Mesendoderm (in vitro differentiated cells): ENCODE data around the gene MMD2.
"Not testable (repeated sequence)": the region's sequence is repeated elsewhere in the genome, so short reads cannot be mapped to it uniquely, and the experiment has no call there.

ENCODE experiments used
- DNase-seq: peaks from one replicate; pipeline ENCODE4 v3.0.0; 2013
- H2AK5ac ChIP-seq: 2 replicates; pipeline ENCODE4 v1.6.1; 2013; ENCODE audit warnings: low read length, inconsistent platforms
- H2BK120ac ChIP-seq: 2 replicates; pipeline ENCODE4 v1.6.1; 2013; ENCODE audit warnings: low read depth, mild to moderate bottlenecking, low read length, moderate library complexity, mixed read lengths
- H2BK15ac ChIP-seq: replicated peaks from 2 replicates; pipeline ENCODE4 v1.6.1; 2013; ENCODE audit warnings: low read depth, mild to moderate bottlenecking, moderate library complexity
- H2BK5ac ChIP-seq: 2 replicates; pipeline ENCODE4 v1.6.1; 2013; ENCODE audit warnings: low read length, inconsistent platforms
- H3K18ac ChIP-seq: 2 replicates; pipeline ENCODE4 v1.6.1; 2013; ENCODE audit warnings: mild to moderate bottlenecking, low read length, mixed read lengths
- H3K23ac ChIP-seq: one replicate; pipeline ENCODE4 v1.6.1; 2013; ENCODE audit warnings: low read length
- H3K27ac ChIP-seq: 2 replicates; pipeline ENCODE4 v1.5.1; 2013; ENCODE audit warnings: low read depth, mild to moderate bottlenecking, inconsistent platforms, low read length, moderate library complexity
- H3K27me3 ChIP-seq: 2 replicates; pipeline ENCODE4 v1.6.1; 2013; ENCODE audit warnings: low read length, control low read depth, mild to moderate bottlenecking, inconsistent platforms; ENCODE audit not compliant: insufficient read depth, poor library complexity
- H3K36me3 ChIP-seq: 2 replicates; pipeline ENCODE4 v1.6.1; 2013; ENCODE audit warnings: low read length, inconsistent platforms; ENCODE audit not compliant: control insufficient read depth, insufficient read depth
- H3K4ac ChIP-seq: one replicate; pipeline ENCODE4 v1.6.1; 2013; ENCODE audit warnings: low read depth, mild to moderate bottlenecking, low read length, moderate library complexity
- H3K4me1 ChIP-seq: 2 replicates; pipeline ENCODE4 v1.6.1; 2013; ENCODE audit warnings: low read depth, low read length, inconsistent platforms; ENCODE audit not compliant: control insufficient read depth
- H3K4me2 ChIP-seq: 2 replicates; pipeline ENCODE4 v1.6.1; 2013; ENCODE audit warnings: low read length
- H3K4me3 ChIP-seq: 2 replicates; pipeline ENCODE4 v1.5.1; 2013; ENCODE audit warnings: mild to moderate bottlenecking, low read length
- H3K56ac ChIP-seq: one replicate; pipeline ENCODE4 v1.6.1; 2013; ENCODE audit warnings: low read length
- H3K79me1 ChIP-seq: 2 replicates; pipeline ENCODE4 v1.6.1; 2013; ENCODE audit warnings: low read length, inconsistent platforms
- H3K79me2 ChIP-seq: 2 replicates; pipeline ENCODE4 v1.6.1; 2013; ENCODE audit warnings: mild to moderate bottlenecking, low read length; ENCODE audit not compliant: control insufficient read depth, insufficient read depth
- H3K9ac ChIP-seq: 2 replicates; pipeline ENCODE4 v1.6.1; 2013; ENCODE audit warnings: low read length, inconsistent platforms
- H4K5ac ChIP-seq: one replicate; pipeline ENCODE4 v1.6.1; 2013; ENCODE audit warnings: low read length
- H4K8ac ChIP-seq: one replicate; pipeline ENCODE4 v1.6.1; 2013; ENCODE audit warnings: low read depth, mild to moderate bottlenecking, control low read depth, low read length, moderate library complexity
- WGBS: extraction: QIAGEN DNeasy Blood & Tissue Kit; methylation state at CpG from one replicate; pipeline ENCODE4 v1.1.7; 2013; ENCODE audit warnings: low lambda C conversion rate, missing lambda C conversion rate; ENCODE audit not compliant: insufficient coverage; ENCODE audit errors: extremely low coverage; 5-methylcytosine and 5-hydroxymethylcytosine counted together

Gene MMD2

GRCh38 chr7:4893188-4893587 lies 65.8 kb downstream of the MMD2 start:
- H3K79me1 ChIP-seq, H3K4me3 ChIP-seq, H4K5ac ChIP-seq, H3K4ac ChIP-seq, H3K4me2 ChIP-seq, H3K9ac ChIP-seq, H2BK15ac ChIP-seq, H3K27me3 ChIP-seq, H3K23ac ChIP-seq, H3K36me3 ChIP-seq, H3K56ac ChIP-seq, H3K27ac ChIP-seq, H4K8ac ChIP-seq, DNase-seq, H2BK5ac ChIP-seq, H3K18ac ChIP-seq, H3K79me2 ChIP-seq, H2BK120ac ChIP-seq, H3K4me1 ChIP-seq, H2AK5ac ChIP-seq: not testable (repeated sequence)
- WGBS = no CpG with 5 or more reads among the region's 4 CpGs

GRCh38 chr7:4891522-4891921 lies 67.5 kb downstream of the MMD2 start:
- not testable (repeated sequence) for H3K4ac ChIP-seq, H3K36me3 ChIP-seq, H2BK5ac ChIP-seq, H3K27ac ChIP-seq, DNase-seq, H3K4me2 ChIP-seq, H3K23ac ChIP-seq, H2AK5ac ChIP-seq, H3K9ac ChIP-seq, H3K4me1 ChIP-seq, H2BK120ac ChIP-seq, H4K8ac ChIP-seq, H3K18ac ChIP-seq, H3K56ac ChIP-seq, H3K4me3 ChIP-seq, H3K79me1 ChIP-seq, H4K5ac ChIP-seq, H3K79me2 ChIP-seq, H3K27me3 ChIP-seq, H2BK15ac ChIP-seq
- 80% methylated on average over 1 of the region's 2 CpGs for WGBS

GRCh38 chr7:4889682-4890081 lies 69.3 kb downstream of the MMD2 start:
- no CpG with 5 or more reads among the region's 1 CpG for WGBS
- Histone ChIP-seq H2BK120ac (no peak overlapping the region), H3K36me3 (no peaks in the 10 kb centered on the region), H3K79me1 (no peaks in the 10 kb centered on the region), H3K4me1 (no peaks in the 10 kb centered on the region), H3K4me3 (no peak overlapping the region), H3K4me2 (no peak overlapping the region), H2BK5ac (no peak overlapping the region), H4K5ac (no peak overlapping the region), H3K23ac (no peak overlapping the region), H3K18ac (no peak overlapping the region), H2BK15ac (no peak overlapping the region), H3K4ac (no peak overlapping the region), H3K27ac (no peak overlapping the region), H3K9ac (no peak overlapping the region), H3K79me2 (no peaks in the 10 kb centered on the region), H2AK5ac (no peak overlapping the region), H3K56ac (no peak overlapping the region), H3K27me3 (no peaks in the 10 kb centered on the region), H4K8ac (no peak overlapping the region)
- DNase-seq = no peak

- no peak overlapping the region for H3K27ac ChIP-seq
- no peak overlapping the region for H3K56ac ChIP-seq
- H2BK15ac ChIP-seq = no peak overlapping the region
- no peak overlapping the region for H3K4ac ChIP-seq
- H3K4me1 ChIP-seq = no peaks in the 10 kb centered on the region
- H2BK120ac ChIP-seq = no peak overlapping the region
- no peak overlapping the region for H3K4me3 ChIP-seq
- no peak overlapping the region for H4K8ac ChIP-seq
- no peaks in the 10 kb centered on the region for H3K79me2 ChIP-seq
- no CpG with 5 or more reads among the region's 3 CpGs for WGBS
- no peak for DNase-seq
- H3K4me2 ChIP-seq = no peak overlapping the region
- H3K18ac ChIP-seq = no peak overlapping the region
- H2AK5ac ChIP-seq = no peak overlapping the region
- H3K36me3 ChIP-seq = no peaks in the 10 kb centered on the region
- no peak overlapping the region for H3K23ac ChIP-seq
- no peak overlapping the region for H4K5ac ChIP-seq
- no peaks in the 10 kb centered on the region for H3K27me3 ChIP-seq
- H2BK5ac ChIP-seq = no peak overlapping the region
- no peaks in the 10 kb centered on the region for H3K79me1 ChIP-seq
- no peak overlapping the region for H3K9ac ChIP-seq
These were observed 70.8 kb downstream of the MMD2 start for GRCh38 chr7:4888161-4888560.

- no peak overlapping the region for H3K4me3 ChIP-seq
- H2BK15ac ChIP-seq = no peak overlapping the region
- no peak overlapping the region for H3K4ac ChIP-seq
- H3K18ac ChIP-seq = no peak overlapping the region
- H2BK5ac ChIP-seq = no peak overlapping the region
- no peak overlapping the region for H2AK5ac ChIP-seq
- H3K79me2 ChIP-seq = no peaks in the 10 kb centered on the region
- WGBS = no CpG with 5 or more reads among the region's 1 CpG
- H3K4me2 ChIP-seq = no peak overlapping the region
- H3K23ac ChIP-seq = no peak overlapping the region
- no peak overlapping the region for H4K5ac ChIP-seq
- H3K9ac ChIP-seq = no peak overlapping the region
- peak; percentile 34 for DNase-seq
- H3K4me1 ChIP-seq = no peaks in the 10 kb centered on the region
- no peaks in the 10 kb centered on the region for H3K27me3 ChIP-seq
- no peak overlapping the region for H2BK120ac ChIP-seq
- H3K27ac ChIP-seq = no peak overlapping the region
- H4K8ac ChIP-seq = no peak overlapping the region
- H3K79me1 ChIP-seq = no peaks in the 10 kb centered on the region
- H3K56ac ChIP-seq = no peak overlapping the region
- no peaks in the 10 kb centered on the region for H3K36me3 ChIP-seq
These were observed 72.3 kb downstream of the MMD2 start for GRCh38 chr7:4886671-4887070.

GRCh38 chr7:4885317-4885807 lies 73.6 kb downstream of the MMD2 start:
- H2AK5ac ChIP-seq = no peak overlapping the region
- H3K56ac ChIP-seq = no peak overlapping the region
- H3K23ac ChIP-seq = no peak overlapping the region
- H3K27ac ChIP-seq = no peak overlapping the region
- WGBS = no CpG with 5 or more reads among the region's 7 CpGs
- H3K27me3 ChIP-seq = no peaks in the 10 kb centered on the region
- H2BK5ac ChIP-seq = no peak overlapping the region
- H3K36me3 ChIP-seq = no peaks in the 10 kb centered on the region
- H2BK120ac ChIP-seq = no peak overlapping the region
- H3K18ac ChIP-seq = no peak overlapping the region
- H4K8ac ChIP-seq = no peak overlapping the region
- no peak overlapping the region for H2BK15ac ChIP-seq
- H4K5ac ChIP-seq = no peak overlapping the region
- no peak overlapping the region for H3K4me2 ChIP-seq
- H3K4me1 ChIP-seq = no peaks in the 10 kb centered on the region
- H3K79me2 ChIP-seq = no peaks in the 10 kb centered on the region
- H3K4me3 ChIP-seq = no peak overlapping the region
- H3K79me1 ChIP-seq = no peaks in the 10 kb centered on the region
- no peak overlapping the region for H3K4ac ChIP-seq
- no peak for DNase-seq
- no peak overlapping the region for H3K9ac ChIP-seq
